HG03108 (cell line): ENCODE results near the gene GRK6.

Source experiments
- ATAC-seq: cut with Tn5 transposase; IDR thresholded peaks from one replicate; pipeline ENCODE4 v1.9.1; 2021; ENCODE audit warnings: moderate library complexity; ENCODE audit not compliant: unreplicated experiment

GRK6 gene

DNA sequence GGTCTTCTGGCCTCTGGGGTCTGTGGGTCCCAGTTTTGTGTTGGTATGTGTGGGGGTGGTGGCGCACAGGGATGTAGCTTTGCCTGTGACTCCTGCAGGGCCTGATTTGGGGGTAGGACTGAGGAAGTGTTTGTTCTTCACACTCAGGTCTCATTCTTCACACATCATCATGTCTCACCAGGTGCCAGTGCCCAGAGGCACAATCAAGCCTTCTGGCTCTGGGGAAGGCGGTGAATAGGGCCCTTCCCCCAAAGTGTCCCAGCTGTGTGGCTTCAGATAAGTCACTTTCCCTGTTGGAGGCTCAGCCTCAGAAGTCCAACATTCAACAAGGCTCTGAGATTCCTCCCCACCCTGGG lies 41.8 kb downstream of the GRK6 start:
- no peak for ATAC-seq

DNA sequence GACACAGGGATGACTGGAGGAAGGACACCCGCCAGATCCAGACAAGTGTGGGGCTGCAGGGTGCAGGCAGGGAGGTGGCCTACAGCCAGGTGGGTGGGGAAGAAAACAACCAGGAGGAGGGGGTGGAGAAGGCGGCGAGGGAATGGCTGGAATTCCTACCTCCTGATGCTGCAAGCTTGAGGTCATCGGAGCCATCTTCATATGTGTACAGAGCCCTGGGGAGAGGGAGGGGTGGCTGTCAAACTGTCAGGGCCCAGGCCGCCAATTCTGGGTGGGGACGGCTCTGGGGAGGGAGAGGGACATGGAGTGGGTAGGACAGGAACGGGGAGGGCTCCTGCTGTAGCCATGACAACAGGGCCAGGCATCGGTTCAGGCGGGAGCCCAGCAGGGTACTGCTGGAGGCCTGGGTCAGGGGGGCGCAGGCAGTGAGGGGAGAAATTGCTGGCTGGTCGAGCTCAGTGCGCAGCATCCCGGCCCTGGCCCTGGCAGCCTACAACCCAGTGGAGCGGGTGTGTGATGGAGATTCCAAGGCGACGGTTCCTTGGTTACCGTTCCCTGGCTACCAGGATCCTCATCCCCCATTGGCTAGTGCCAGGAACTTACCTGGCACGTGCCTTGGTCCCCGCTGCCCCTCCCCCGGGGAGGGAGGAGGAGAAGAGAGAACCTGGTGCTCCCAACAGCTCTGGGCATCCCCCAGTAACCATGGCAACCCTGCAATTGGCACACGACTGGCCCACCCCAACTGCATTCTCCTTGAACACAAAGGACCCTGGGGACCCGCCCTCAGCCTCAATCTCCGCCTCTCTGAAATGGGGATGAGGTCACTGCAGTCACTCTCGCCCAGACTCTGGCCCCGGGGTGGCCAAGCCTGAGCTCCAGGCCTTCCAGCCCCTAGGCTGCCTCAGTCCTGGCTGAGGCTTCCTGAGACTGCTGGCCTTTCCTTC lies 42.5 kb downstream of the GRK6 start:
- ATAC-seq: no peak

DNA sequence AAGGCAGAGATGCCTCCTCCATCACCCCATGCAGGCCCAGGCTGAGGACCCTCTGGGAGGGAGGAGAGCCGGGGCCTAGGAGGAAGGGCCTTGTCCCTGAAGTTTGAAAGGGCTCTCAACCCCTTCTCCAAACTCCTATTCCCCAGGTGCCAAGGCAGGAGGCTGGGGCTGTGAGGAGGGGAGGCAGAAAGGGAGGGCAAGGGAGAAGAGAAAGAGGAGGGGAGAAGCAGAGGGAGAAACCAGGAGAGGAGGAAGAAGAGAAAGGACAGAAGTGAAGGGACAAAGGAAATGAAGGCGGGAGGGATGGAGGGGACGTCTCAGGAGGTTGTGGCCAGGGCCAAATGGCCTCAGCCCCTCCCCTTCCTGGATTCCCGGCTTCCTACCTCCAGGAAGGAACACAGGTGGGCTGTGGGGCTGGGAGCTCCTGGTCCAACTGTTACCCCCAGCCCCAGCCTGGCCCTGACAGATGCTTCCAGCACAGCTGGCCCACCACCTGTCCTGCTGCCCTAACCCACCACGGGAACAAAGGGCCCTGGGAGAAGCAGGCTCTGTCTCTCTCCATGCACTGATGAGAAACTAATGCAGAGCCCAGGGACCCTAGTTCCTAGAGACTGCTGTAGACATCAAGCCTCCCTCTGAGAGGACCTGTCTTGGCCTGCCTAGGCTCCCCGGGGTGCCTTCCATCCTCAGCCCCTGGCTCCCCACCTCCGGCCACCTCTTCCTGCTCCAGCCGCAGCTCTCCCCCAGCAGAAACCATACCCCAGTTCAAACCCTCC lies 43.5 kb downstream of the GRK6 start:
- no peak for ATAC-seq

DNA sequence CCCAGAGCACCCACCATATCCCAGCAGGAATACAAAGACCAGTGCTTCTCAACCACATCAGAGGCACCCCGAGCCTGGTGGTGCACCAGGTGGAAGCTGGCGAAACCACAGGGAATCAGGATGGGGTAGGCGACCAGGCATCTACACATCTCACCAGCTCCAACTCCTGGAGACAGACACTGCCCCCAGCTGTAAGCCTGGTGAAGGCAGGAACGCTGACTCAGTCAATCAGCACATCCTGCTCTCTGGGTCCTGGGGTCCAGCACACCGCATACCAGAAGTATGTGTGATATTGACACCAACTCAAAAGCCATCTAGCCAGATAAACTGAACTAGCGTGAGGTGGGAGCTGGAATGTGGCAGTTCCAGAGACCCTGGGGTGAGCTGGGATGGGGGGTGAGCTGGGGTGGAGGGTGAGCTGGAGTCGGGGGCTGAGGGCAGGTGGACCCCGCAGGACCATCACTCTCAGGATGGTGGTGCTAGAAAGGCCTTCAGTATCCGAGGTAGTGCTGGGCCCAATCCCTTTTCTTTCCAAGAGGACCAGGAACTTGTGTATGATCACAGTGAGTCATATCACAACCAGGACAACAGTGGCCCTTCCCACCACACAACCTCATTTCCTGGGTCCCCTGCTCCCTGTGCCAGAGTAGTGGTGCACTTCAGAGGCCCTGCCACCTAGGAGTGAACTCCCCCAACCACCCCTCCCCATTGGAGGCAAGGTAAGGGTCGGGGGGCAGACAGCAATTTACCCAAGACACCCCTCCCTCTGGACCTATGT lies 44.5 kb downstream of the GRK6 start:
- ATAC-seq: no peak

DNA sequence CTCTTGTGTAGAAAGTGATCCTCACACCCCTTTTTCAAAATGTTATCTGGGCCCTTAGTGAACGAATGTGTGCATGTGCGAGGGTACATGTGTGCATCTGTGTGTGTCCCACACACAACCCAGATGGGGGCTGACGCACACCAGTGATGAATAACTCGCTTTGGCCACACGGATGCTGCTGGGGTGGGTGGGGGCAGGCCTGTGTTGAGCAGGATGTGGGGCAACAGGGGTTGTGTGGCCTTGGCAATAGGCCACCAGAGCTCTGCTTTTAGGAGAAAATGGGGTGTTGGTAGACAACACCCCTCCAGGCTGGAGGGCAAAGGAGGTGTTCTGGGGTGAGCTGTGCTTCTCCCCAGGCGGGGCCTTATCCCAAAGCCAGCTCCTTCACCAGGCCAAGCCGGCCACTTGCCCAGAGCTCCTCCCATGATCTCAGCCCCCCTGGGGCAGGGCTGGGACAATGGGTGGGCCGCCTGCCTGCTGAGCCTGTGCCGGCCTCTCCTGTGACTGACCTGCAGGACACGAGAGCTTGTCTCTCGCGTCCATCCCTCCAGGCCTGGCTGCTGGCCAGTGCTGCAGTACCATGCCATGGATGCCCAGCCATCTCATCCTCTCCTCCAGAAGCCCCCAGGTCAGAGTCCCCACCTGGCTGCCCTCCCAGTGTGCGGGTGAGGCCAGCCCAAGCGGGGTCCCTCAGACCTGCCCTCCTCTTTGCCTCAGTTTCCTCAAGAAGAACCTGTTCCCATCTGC lies 45.3 kb downstream of the GRK6 start:
- no peak for ATAC-seq

DNA sequence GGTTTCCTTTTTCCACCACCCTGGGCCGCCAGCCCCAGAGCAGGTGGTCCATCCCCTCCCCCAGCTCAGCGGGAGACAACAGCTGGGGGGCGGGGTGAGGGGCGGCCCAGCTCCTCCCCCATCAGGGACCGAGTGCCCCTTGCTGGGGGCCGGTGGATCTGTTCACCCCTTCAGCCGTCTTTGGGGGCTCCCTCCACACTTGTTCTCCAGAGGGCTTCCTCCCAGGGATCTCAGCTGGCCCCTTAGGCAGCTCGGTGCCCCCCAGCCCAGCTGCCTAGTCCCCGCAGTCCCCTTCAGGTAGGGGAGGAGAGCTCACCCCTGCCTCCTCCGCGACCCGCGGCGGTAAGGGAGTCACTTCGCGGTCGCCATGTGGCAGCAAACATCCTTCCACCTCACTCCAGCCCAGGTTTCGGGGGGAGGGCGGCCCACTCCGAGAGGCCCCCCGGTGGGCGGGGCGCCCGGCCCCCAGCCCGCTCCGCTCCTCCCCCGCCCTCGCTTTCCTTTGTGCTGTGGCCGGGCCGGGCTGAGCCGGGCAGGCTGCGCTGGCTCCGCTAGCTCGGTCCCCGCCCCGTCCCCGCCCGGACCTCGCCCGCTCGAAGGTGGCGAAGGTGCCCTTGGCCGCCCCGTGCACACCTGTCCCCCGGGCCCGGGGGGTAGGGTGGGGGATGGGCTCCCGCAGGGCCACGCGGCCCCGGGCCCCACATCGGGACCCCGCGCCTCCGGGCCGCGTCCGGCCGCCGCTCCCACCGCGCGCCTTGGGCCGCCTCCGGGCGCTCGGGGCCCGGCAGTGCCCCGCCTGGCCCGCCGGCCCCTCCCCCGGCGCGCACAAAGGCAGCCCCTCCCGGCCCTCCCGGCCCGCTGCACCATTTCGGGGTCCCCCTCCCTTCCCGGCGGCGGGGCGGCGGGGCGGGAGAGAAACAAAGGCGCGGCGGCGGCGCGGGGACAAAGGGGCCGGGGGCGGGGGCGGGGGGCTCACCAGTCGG lies 46.3 kb downstream of the GRK6 start:
- peak; percentile 37 for ATAC-seq

DNA sequence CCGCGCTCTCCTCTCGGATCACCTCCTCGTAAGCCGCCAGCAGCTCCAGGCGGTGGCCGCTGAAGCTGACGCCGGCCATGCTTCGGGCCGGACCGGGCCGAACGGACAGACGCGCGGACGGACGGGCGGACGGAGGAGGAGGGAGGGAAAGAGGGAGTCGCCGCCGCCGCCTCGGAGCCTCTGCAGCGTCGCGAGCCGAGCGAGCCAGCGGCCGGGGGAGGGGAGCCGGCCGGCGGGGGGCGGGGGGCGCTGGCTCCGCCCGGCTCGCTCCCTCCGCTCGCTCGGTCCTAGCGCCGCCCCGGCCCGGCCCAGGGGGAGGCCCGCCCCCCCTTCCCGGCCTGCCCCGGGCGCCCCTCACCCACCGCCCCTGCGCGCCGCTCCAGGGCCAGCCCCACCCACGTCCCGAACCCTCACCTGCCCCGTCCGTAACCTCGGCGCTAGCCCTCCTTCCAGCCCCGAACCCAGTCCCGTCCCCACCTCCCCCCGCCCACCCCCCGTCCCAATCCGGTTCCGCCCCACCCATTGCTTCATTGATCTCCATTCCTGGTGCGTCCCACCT lies 47.0 kb downstream of the GRK6 start, which contains the start of gene DBN1:
TSS of gene DBN1 (minus strand) at position 192 of the 559 bp plus-strand sequence. CDS start at position 79, 113 bp downstream.
- no peak for ATAC-seq

DNA sequence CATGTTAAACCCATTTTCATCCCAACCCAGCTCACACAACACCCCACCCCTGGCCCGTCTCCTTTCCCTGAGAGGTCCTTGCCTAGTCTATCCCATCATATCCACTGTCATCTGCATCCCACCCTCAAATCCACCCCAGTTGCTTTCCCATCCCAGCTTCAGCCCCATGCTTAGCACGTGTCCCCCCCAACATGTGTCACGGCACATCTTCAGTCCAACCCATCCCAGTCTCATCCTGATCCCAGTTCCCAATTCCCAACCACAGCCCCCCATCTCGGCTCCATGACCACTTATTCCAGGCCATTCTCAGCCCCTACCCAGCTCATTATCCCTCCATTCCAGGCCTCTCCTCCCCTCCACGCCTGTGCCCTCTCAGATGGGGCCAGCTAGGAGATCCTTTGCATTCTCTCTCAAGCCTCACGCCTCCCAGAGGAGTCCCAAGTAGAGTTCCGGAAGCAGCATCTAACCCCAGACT lies 47.6 kb downstream of the GRK6 start:
- ATAC-seq: no peak

DNA sequence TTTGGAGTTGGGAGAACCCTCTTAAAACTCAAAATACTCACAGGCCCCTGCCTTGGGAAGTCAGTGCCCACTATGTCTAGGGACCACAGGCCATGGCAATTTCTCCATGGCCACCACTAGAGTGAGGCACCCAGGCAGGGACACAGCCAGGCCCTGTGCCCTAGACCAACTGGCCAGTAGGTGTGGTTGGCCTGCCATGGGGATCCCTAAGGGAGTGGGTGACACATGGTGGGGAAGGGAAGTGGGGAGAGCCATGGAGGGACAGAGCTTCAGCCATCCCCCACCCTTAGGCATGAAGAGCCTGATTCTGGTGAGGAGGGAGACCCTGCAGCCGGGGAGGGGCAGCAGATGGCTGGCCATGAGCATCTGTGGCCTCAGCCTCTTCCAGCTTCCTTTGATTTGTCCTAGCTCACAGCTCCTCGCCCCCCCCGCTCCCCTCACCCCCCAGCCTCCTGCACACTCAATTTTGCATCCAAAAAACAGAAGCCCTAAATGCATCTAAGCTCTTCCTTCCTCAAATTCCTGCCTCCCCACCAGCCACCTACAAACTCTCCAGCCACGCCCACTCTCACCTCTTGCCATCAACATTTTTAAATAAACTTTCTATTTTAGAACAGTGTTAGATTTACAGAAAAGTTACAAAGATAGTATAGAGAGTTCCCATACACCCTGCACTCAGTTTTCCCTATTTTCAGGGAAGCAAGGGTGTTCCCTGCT lies 48.5 kb downstream of the GRK6 start:
- ATAC-seq: no peak

DNA sequence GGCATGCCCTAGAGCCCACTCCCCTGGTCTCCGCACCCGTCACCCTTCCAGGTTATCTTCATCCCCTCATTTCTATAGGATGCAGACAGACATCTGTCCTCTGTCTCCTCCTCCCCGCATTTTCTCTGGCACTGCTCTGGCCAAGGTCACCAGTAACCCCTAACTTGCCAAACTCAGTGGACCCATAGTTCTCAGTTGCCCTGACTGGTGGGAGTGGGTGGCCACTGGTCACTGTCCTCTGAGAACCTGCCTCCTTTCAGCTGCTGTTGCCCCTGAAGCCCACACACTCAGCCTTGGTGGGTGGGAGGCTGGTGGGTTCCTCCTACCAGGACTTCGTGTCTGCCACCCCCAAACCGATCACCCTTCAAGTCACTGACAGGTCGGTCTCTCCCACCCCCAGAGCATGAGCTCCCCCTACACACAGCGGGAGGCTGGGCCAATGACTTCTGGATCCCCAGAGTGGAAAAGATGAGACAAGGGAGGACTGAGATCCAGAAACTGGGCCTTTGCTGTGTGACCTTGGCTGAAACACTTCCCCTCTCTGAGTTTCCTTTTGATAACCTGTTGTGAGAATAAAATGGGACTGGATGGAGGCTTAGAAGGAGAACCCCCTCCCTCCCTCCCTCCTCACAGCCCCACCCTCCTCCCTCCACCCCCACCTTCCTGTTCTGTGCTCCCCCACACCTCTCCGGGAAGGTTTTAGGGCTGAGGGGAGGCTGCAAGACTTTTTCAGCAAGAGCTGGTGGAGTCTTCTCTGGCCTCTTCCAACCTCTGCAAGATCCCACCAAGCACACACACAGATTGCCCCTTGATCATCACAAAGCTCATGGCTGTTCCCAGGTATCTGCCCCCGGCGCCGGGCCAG lies 49.3 kb downstream of the GRK6 start:
- no peak for ATAC-seq

DNA sequence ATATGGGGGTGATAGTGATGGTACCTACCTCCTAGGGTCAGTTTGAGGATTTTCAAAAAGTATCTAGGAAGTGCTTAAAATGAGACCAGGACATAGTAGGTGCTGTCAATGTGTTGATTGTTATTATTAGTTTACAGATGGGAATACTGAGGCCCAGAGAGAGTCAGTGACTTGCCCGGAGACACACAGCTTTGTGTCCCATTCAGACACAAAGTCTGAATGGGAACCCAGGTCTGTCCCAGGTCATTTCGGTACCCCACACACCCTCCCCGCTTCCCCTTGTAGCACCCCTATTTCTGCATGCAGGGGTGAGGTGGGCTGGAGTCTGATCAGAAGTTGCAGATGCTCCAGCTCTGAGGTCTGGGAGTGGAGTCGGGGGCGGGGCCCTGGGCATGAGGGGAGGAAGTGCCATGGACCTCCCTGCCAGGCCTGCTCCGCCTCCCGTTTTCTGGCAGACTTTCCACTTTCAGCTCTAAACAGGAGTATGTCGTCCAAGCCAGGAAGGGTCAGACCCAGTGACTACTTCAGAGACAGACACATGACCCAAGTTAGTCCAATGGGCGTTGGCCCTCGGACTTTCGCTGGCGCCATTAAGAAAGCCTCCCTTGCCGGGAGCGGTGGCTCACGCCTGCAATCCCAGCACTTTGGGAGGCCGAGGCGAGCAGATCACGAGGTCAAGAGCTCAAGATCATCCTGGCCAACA lies 50.2 kb downstream of the GRK6 start:
- ATAC-seq: no peak

DNA sequence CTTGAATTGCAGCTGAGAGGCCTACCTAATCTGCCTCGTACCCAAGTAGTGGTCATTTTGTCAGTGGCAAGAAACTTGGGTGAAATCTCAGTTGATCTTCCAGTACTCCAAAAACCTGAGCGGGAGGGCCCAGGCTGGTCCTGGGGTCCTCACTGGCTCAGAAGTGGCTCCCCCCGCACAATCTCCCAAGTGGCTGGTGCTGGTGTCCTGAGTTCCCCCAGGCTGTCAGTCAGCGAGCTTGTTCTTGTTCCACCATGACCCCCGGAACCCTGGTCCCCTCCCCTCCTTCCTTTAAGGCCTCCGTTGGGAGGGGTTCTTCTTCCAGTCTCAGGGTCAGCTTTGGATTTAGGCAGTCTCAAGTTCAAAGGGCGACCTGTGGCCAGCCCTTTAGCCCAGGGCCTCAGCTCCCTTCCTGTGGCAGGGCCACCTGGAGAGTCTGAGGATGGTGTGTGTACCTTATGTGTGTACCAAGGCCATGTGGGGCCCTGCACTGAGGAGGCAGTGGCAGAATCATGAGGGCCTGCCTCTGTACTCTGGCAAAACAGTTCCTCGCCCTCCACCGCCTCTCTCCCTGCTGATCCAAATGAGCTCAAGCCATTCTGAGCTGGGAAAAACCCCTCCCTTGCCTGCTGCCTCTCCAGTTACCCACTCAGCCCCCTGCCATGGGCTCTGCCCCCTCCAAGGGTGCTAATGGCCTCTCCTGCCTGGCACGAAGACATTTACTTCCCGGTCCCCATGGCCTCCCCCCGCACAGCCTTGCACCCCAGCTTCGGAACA lies 51.4 kb downstream of the GRK6 start:
- ATAC-seq: no peak

DNA sequence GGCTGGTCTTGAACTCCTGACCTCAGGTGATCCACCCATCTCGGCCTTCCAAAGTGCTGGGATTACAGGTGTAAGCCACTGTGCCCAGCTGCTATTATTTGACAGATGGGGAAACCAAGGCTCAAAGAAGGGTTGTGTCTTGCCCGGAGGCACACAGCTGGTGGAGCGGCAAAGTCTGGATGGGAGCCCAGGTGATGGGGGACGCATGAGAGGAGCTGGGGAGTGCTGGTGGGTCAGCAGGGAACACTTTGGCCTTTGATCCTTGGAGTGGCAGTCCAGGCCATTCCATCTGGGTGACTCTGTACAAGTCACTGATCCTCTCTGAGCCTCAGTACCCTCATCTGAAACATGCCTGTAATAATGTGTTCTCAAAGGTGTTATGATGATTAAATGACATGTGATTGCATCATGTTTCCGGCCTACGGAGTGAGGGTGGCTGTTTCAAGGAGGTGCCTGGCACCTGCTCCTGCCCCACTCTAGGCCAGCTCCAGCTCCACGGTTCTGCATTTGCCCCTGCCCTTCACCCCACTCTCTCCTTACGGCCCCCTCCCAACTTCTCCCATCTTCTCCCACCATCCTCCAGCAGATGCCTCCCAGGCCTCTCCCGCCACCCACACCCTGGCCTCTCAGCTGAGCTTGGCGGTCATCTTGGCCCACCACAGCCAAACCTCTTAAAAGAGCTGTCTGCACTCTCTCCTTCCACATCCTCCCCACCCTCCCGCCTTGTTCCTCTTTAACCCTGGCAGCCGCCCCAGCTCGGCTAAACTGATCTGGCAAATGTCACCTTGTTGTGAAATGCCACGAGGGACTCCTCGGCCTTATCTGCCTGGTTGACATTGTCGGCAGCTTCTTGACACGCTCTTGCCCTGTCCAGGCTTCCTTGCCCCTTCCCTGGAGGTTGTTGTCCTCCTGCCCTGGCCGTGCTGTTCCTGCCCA lies 52.5 kb downstream of the GRK6 start:
- no peak for ATAC-seq

DNA sequence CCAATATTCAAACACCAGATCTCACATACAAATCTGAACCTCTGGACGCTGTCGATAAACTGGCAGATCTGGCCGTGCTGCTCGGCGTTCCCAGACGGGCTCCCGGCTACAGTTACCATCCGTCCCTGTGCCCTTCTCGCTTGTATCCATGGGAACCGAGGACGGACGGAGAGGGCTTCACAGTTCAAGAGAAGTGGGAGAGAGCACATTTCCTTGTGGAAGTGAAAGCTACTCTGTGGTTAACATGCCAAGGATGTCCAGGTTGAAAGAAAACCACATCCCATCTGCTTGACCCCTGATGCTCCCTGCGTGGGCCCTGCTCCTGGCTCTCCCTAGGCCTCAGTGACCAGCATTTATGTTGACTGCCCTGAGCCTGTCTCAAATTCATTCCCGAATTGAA lies 53.3 kb downstream of the GRK6 start:
- ATAC-seq: no peak

DNA sequence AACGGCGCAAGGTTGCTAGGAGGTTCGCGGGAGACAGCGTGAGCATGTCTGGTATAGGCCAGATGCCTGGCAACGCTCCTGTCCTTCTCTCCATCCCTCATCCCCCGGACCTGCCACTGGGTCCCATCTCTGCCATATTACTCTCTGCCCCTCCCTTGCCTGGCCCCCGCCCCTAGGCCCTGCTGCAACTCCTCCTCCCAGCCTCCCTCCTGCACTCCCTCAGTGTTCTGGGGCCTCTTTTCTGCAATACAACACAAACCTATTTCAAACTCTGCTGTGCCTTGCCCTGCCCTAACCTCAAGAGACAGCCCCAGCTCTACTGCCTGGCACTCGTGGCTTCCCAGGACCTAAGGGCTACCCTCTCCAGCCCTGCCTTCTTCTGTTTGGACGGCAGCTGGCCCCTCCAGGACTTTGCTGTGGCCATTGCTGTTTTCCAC lies 55.9 kb downstream of the GRK6 start:
- no peak for ATAC-seq
